Loucy (cell line): ENCODE measurements around the gene NR2F1.

Experiments
- H2AFZ ChIP-seq: fragments of 200-600 bp; sonication (generic); 2 replicates; pipeline ENCODE4 v1.6.0; 2016; ENCODE audit warnings: antibody characterized with exemption, mild to moderate bottlenecking, low read length, moderate library complexity
- H3F3A ChIP-seq: fragments of 200-600 bp; 2 replicates; pipeline ENCODE4 v1.6.0; 2016; ENCODE audit warnings: antibody characterized with exemption, low read depth, mild to moderate bottlenecking
- H3K27me3 ChIP-seq: fragments of 200-600 bp; sonication (generic); 2 replicates; pipeline ENCODE4 v1.6.1; 2014; ENCODE audit warnings: low read length, mild to moderate bottlenecking; ENCODE audit not compliant: insufficient read depth, poor library complexity, severe bottlenecking
- H3K36me3 ChIP-seq: fragments of 200-600 bp; sonication (generic); 2 replicates; pipeline ENCODE4 v1.6.1; 2016; ENCODE audit warnings: low read length; ENCODE audit not compliant: insufficient read depth
- H3K4me1 ChIP-seq: fragments of 200-600 bp; sonication (generic); 2 replicates; pipeline ENCODE4 v1.5.1; 2014; ENCODE audit warnings: low read length, mild to moderate bottlenecking; ENCODE audit not compliant: insufficient read depth, poor library complexity, severe bottlenecking
- H3K4me2 ChIP-seq: fragments of 200-600 bp; sonication (generic); 2 replicates; pipeline ENCODE4 v1.6.0; 2014; ENCODE audit warnings: antibody characterized with exemption, low read length, low read depth, mild to moderate bottlenecking; ENCODE audit not compliant: poor library complexity, severe bottlenecking
- H3K4me3 ChIP-seq: fragments of 200-600 bp; sonication (generic); 2 replicates; pipeline ENCODE4 v1.5.1; 2014; ENCODE audit warnings: low read length, mild to moderate bottlenecking, mixed read lengths; ENCODE audit not compliant: poor library complexity, severe bottlenecking
- H3K79me2 ChIP-seq: fragments of 200-600 bp; sonication (generic); 2 replicates; pipeline ENCODE4 v1.6.1; 2014; ENCODE audit warnings: low read length; ENCODE audit not compliant: insufficient read depth
- H3K9ac ChIP-seq: fragments of 200-600 bp; sonication (generic); 2 replicates; pipeline ENCODE4 v1.6.0; 2014; ENCODE audit warnings: mild to moderate bottlenecking, low read depth, low read length, moderate library complexity; ENCODE audit not compliant: poor library complexity, severe bottlenecking
- H3K9me2 ChIP-seq: fragments of 200-600 bp; sonication (generic); replicated peaks from 2 replicates; pipeline ENCODE4 v1.6.1; 2016; ENCODE audit warnings: low read depth, low read length, mixed read lengths
- H3K9me3 ChIP-seq: fragments of 200-600 bp; sonication (generic); 2 replicates; pipeline ENCODE4 v1.6.1; 2014; ENCODE audit warnings: mild to moderate bottlenecking, antibody characterized with exemption, low read length, low read depth; ENCODE audit not compliant: insufficient read depth
- H4K20me1 ChIP-seq: fragments of 200-600 bp; sonication (generic); 2 replicates; pipeline ENCODE4 v1.6.0; 2014; ENCODE audit warnings: antibody characterized with exemption, low read length, mild to moderate bottlenecking; ENCODE audit not compliant: insufficient read depth, poor library complexity, severe bottlenecking
- EZH2phosphoT487 ChIP-seq: fragments of 200-600 bp; IDR thresholded peaks from 2 replicates; pipeline ENCODE4 v1.6.1; 2018; ENCODE audit warnings: antibody characterized with exemption, mild to moderate bottlenecking, moderate library complexity, borderline replicate concordance
- TF ChIP-seq, protein P1 (sequence below): fragments of 200-600 bp; sonication (generic); conservative IDR thresholded peaks from 2 replicates; pipeline ENCODE4 v1.5.1; 2014; ENCODE audit warnings: mild to moderate bottlenecking, antibody characterized with exemption, low read length

Gene NR2F1

DNA sequence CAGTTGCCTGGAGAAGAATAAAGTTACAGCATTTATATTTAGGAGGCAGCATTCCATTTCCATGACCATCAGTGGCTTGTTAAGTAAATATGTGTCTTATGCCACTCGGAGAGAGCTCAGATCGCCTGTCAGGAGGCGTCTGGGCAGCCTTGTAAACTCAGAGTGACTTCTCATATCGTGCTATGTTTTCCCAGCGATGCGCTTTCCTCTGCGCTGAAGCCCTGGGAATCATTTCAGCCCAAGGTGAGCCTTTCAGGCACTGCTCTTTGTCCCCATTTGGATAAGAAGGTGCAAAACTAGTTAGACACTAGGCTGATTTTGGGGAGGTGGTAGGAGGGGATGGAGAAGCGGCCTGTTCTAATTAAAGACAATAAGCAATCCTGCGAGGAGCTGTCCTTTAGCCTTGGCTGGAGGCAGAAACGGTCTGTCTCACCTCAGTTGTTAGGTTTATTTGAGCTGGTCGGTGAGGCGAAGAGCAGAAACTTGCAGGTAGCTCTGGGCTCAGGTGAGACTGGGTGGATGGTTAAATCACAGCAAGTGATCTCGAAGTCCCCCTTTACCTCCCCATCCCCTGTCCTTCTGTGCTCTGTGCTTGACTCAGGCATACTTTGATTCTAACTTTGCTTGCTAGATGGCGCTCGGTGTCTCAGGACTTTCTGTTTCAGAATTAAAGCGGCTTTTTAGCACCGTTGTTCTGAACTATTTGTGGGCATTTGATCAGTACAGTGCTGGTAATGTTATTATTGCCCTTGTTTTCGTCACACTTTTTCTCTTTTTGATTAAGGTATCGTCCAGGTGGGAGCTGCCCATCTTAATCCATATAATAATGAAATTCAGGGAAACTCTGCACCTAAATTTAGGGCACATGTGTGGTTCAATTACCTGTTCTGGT lies 24.6 kb downstream of the NR2F1 start:
- Histone ChIP-seq H3K27me3 (no peaks in the 10 kb centered on the region), H3K9ac (no peak overlapping the region), H3K4me1 (no peaks in the 10 kb centered on the region), H2AFZ (no peak overlapping the region; the same call in 1 of the 2 replicates), H4K20me1 (no peaks in the 10 kb centered on the region), H3K4me3 (no peak overlapping the region), H3K36me3 (no peaks in the 10 kb centered on the region), H3K79me2 (no peaks in the 10 kb centered on the region), H3K9me3 (no peaks in the 10 kb centered on the region), H3F3A (no peaks in the 10 kb centered on the region), H3K9me2 (no peaks in the 10 kb centered on the region), H3K4me2 (peak overlapping the region; percentile 57)
- TF ChIP-seq, protein P1, sequence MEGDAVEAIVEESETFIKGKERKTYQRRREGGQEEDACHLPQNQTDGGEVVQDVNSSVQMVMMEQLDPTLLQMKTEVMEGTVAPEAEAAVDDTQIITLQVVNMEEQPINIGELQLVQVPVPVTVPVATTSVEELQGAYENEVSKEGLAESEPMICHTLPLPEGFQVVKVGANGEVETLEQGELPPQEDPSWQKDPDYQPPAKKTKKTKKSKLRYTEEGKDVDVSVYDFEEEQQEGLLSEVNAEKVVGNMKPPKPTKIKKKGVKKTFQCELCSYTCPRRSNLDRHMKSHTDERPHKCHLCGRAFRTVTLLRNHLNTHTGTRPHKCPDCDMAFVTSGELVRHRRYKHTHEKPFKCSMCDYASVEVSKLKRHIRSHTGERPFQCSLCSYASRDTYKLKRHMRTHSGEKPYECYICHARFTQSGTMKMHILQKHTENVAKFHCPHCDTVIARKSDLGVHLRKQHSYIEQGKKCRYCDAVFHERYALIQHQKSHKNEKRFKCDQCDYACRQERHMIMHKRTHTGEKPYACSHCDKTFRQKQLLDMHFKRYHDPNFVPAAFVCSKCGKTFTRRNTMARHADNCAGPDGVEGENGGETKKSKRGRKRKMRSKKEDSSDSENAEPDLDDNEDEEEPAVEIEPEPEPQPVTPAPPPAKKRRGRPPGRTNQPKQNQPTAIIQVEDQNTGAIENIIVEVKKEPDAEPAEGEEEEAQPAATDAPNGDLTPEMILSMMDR = peak; percentile 49
- no peak for TF ChIP-seq EZH2phosphoT487

DNA sequence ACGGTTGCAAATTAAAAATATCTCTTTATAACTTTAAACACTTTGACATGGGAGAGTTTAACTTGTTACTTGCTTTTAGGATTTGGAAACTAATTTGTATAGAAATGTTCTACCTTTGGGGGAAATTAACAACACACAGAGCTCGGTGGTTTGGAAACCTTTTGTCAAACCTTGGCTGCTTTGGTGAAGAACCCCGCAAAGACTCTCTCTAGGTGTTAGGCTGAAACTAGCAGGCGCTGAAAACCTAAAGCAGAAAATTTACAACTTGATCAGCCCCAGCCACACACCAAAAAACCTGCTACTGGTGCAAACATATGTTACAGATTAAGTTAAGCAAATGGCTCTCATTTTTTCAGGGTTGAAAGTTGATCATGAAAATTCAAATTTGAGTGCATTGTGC lies 25.8 kb downstream of the NR2F1 start:
- H4K20me1 ChIP-seq = no peaks in the 10 kb centered on the region
- no peaks in the 10 kb centered on the region for H3K79me2 ChIP-seq
- H3K9me2 ChIP-seq = no peaks in the 10 kb centered on the region
- H3K36me3 ChIP-seq = no peaks in the 10 kb centered on the region
- H3K9me3 ChIP-seq = no peaks in the 10 kb centered on the region
- no peak overlapping the region for H3K4me3 ChIP-seq
- no peak overlapping the region for H2AFZ ChIP-seq
- H3K4me2 ChIP-seq = no peak overlapping the region
- H3F3A ChIP-seq = no peaks in the 10 kb centered on the region
- no peak overlapping the region for H3K9ac ChIP-seq
- H3K27me3 ChIP-seq = no peaks in the 10 kb centered on the region
- TF ChIP-seq, protein P1 = no peak
- TF ChIP-seq EZH2phosphoT487 = no peak
- H3K4me1 ChIP-seq = no peaks in the 10 kb centered on the region

DNA sequence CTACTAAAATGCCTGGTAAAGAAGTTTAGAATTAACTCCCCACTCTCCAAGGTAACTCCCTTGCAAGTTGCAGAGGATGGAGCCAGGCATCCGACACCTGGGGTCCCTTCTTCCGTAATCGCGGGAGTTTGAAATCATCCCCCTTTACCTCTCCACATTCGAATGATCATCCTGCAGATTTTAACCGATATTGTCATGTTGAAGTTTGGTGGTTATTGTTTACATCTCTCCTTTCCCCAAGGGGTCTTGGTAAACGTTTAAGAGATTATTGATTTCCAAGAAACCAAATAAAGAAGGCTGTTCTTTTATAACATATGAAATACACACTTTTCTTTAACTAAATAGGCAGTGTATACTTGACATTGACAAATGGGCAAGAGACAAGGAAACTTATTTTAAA lies 26.7 kb downstream of the NR2F1 start:
- Histone ChIP-seq H3K36me3 (no peaks in the 10 kb centered on the region), H4K20me1 (no peaks in the 10 kb centered on the region), H3K4me1 (no peaks in the 10 kb centered on the region), H3K4me2 (no peak overlapping the region), H3K9ac (no peak overlapping the region), H3F3A (no peaks in the 10 kb centered on the region), H3K79me2 (no peaks in the 10 kb centered on the region), H2AFZ (no peak overlapping the region), H3K9me3 (no peaks in the 10 kb centered on the region), H3K27me3 (no peaks in the 10 kb centered on the region), H3K9me2 (no peaks in the 10 kb centered on the region), H3K4me3 (no peak overlapping the region)
- TF ChIP-seq EZH2phosphoT487 = no peak
- TF ChIP-seq, protein P1 = no peak
